Mammary epithelial cell (primary cell): ENCODE results near the gene INTU.

Experiments
- EZH2 ChIP-seq: IDR thresholded peaks from 2 replicates; pipeline ENCODE4 v1.6.1; 2012; ENCODE audit warnings: low read length, inconsistent platforms, borderline replicate concordance
- TF ChIP-seq, protein P1 (sequence below), 2 donors: IDR thresholded peaks in 1 of 2; conservative IDR thresholded peaks in 1 of 2; 2 replicates each; pipeline ENCODE4 v1.5.1; 2011 to 2012; ENCODE audit warnings: inconsistent platforms in 2 of 2, low read length in 2 of 2, mild to moderate bottlenecking in 2 of 2, control low read depth in 1 of 2, low read depth in 1 of 2; ENCODE audit not compliant: insufficient read depth in 1 of 2; ENCODE audit errors: extremely low read depth in 1 of 2

GRCh38 chr4:127631420-127631819, 1.3 kb upstream of the INTU start:
- TF ChIP-seq, protein P1, sequence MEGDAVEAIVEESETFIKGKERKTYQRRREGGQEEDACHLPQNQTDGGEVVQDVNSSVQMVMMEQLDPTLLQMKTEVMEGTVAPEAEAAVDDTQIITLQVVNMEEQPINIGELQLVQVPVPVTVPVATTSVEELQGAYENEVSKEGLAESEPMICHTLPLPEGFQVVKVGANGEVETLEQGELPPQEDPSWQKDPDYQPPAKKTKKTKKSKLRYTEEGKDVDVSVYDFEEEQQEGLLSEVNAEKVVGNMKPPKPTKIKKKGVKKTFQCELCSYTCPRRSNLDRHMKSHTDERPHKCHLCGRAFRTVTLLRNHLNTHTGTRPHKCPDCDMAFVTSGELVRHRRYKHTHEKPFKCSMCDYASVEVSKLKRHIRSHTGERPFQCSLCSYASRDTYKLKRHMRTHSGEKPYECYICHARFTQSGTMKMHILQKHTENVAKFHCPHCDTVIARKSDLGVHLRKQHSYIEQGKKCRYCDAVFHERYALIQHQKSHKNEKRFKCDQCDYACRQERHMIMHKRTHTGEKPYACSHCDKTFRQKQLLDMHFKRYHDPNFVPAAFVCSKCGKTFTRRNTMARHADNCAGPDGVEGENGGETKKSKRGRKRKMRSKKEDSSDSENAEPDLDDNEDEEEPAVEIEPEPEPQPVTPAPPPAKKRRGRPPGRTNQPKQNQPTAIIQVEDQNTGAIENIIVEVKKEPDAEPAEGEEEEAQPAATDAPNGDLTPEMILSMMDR (conservative IDR thresholded peaks at IDR 0.05 in 1 of 2, IDR thresholded peaks at IDR 0.05 in 1 of 2; ENCODE audit: extremely low read depth in 1 of 2, insufficient read depth in 1 of 2, low read depth in 1 of 2, low read length in 2 of 2) = no peak
- no peak for TF ChIP-seq EZH2
